Right ventricle myocardium superior (tissue), 1 donor: Measurements from ENCODE around the gene CDK5RAP3. TPM values are rescaled to one million over a fixed set of nuclear protein-coding genes. Genes with fewer than 3 reads are reported as not detected.
"Not testable (repeated sequence)": the region's sequence is repeated elsewhere in the genome, so short reads cannot be mapped to it uniquely, and the experiment has no call there.

Experiments
- ATAC-seq: fragments of 200-7000 bp; cut with Tn5 transposase; one replicate; pipeline ENCODE4 v1.9.1; 2020; ENCODE audit warnings: mild to moderate bottlenecking; ENCODE audit not compliant: poor library complexity
- DNase-seq: peaks from one replicate; pipeline ENCODE4 v3.0.0-alpha.2; 2020
- intact Hi-C: fragments of 100-400 bp; cut with DNase I; formaldehyde crosslinking; loops from one replicate; pipeline ENCODE4 v1.11.2; 2022
- long read RNA-seq: library from polyadenylated mRNA; unstranded; transcript quantifications from one replicate; pipeline ENCODE4 v2.0.0, GENCODE V29; 2021
- total RNA-seq: library from RNA; stranded (reverse); fragmentation: NEBNext Ultra II Directional; extraction: Animal tissue kit (Norgen Biotek cat#: 25700); gene quantifications from one replicate; pipeline ENCODE4 v1.2.1, GENCODE V29; 2021
- donor health status: DM: no; HTN: yes; CAD: no; lungs with severe emphysema.

CDK5RAP3 gene
- 50.3 TPM for total RNA-seq
- long read RNA-seq, transcript CDK5RAP3-201 (14 exons, 1,866 nt), result major isoform, 53 of 77 reads
- long read RNA-seq, partial matches to known transcripts, result 16 of 77 reads
- long read RNA-seq, other reads (novel, unspliced or antisense), result 4 of 77 reads

GRCh38 chr17:47970725-47971499 lies at the start of gene CDK5RAP3:
Gene CDK5RAP3 (plus strand): TSS chr17:47971113. CDS start chr17:47971147, 34 bp downstream.
- peak; percentile 99 for ATAC-seq

DNA sequence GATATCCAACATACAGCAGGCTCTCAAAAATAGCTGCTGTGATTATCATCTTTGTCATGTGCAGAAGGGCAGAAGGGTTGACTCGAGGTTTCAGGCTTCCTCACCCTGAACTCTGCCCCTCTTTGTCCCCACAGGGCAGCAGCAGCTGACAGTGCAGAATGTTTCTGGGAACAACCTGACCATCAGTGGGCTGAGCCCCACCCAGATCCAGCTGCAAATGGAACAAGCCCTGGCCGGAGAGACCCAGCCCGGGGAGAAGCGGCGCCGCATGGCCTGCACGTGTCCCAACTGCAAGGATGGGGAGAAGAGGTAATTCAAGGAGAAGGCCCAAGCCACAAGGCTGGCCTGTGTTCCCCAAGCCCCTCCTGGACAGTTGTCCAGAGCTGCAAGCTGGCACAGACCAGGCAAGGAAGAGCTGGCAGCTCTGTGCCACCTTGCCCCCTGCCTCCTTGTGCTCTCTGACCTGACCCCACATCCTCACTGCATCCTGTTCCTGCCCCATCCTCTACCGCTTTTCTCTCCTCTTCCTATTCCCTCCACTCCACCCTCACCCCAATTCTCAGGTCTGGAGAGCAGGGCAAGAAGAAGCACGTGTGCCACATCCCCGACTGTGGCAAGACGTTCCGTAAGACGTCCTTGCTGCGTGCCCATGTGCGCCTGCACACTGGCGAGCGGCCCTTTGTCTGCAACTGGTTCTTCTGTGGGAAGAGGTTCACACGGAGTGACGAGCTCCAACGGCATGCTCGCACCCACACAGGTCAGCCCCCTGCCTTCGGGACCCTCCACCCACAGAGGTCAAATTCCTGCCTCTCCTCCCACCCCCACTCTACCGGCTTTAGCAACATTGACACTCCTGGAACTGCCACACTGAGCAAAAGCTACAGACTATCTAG lies 45.9 kb upstream of the CDK5RAP3 start:
- ATAC-seq (no peak), DNase-seq (no peak)
- intact Hi-C loops, result no loop called here

More at GRCh38 chr17:47970725-47971499, at the start of gene CDK5RAP3:
- peak; percentile 100 for DNase-seq
- intact Hi-C loops, result loop anchor here (5.0 kb wide), 1 partner anchor 129 kb away; the partner anchor contains the start of gene SCRN2

DNA sequence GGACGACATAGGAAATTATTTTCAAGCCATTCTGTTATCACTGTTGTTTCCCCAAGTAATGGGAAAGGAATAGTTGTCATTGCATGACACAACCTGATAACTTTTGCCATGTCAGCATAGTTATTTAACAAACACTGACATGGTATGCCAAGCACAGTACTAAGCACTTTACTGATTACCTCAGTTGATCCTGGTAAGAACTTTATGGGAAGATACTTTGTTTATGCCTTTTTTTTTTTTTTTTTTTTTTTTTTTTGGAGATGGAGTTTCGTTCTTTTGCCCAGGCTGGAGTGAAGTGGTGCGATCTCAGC lies 45.3 kb upstream of the CDK5RAP3 start:
- no peak for ATAC-seq
- intact Hi-C loops, result no loop called here
- DNase-seq, result no peak

GRCh38 chr17:47927821-47928400 lies 43.0 kb upstream of the CDK5RAP3 start:
- DNase-seq (no peak), ATAC-seq (no peak)
- intact Hi-C loops, result no loop called here

GRCh38 chr17:47928415-47928814 lies 42.5 kb upstream of the CDK5RAP3 start:
- intact Hi-C loops, result no loop called here
- DNase-seq (no peak), ATAC-seq (no peak)

DNA sequence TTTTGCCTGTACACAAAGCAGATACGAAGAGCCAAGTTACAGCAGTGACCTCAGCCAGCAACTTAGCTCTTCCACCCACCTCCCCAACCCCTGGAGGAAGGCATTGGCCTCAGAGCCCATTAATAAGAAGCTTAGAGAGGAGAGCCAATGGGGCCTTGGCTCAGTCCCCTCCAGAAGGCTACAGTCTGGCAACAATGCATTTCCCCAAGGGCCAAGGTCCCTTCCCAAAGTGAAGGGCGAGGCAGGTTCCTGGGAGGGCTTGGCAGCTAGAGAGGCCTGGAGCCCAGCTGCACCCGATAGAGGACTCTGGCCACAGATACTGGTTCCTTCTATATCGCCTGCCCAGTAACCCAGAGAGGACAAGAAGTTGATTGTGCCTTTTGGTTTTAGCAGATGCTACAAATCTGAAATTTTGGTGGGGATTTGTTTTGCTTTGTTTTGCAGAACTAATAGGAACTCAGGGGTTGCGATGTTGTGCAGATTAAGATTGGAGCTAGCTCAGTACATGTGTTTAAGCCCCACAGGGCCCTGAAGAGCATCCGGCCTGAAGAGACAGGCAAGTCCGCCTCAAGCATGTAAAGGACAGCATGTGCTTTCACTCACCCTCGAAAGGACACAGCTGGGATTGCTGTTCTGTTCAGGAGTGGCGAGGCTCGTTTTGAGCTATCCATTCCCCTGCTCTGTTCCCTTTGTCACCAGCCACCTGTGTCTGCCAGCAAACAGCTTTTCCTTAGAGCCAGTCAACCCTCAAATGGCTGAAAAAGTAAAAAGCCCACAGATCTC lies 41.5 kb upstream of the CDK5RAP3 start:
- ATAC-seq (peak; percentile 80), DNase-seq (peak; percentile 55)
- intact Hi-C loops, result no loop called here

- intact Hi-C loops, result no loop called here
- ATAC-seq (no peak), DNase-seq (no peak)
Measured at GRCh38 chr17:47931848-47932247, 39.1 kb upstream of the CDK5RAP3 start.

- ATAC-seq (no peak), DNase-seq (no peak)
- intact Hi-C loops, result no loop called here
Measured at GRCh38 chr17:47934856-47935255, 36.1 kb upstream of the CDK5RAP3 start.

- ATAC-seq, intact Hi-C loops, DNase-seq: not testable (repeated sequence)
Measured at GRCh38 chr17:47935468-47935867, 35.4 kb upstream of the CDK5RAP3 start.

DNA sequence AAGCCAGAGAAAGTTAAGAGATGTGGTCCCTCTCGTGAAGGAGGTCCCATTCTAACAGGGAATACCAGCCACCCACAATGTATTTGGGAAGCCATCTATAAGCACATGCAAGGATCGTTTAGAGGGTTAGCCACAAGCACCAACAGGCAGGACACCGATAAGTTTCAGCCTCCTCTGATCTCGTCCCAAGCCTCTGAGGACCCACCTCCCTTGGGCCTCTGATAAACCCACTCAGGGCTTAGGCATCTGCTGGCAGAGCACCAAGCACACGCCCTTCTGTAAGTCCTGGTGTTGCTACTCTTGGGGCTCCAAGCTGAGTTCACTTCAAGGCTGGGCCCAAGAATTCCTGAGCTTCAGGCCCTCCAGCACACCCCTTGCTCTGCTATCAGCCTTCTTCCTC lies 35.0 kb upstream of the CDK5RAP3 start:
- intact Hi-C loops, result no loop called here
- no peak for DNase-seq
- ATAC-seq, result no peak

- no peak for DNase-seq
- intact Hi-C loops, result no loop called here
- ATAC-seq, result no peak
Measured at GRCh38 chr17:47937941-47938340, 33.0 kb upstream of the CDK5RAP3 start.

GRCh38 chr17:47941246-47942095 lies 29.4 kb upstream of the CDK5RAP3 start, which contains the start of gene PNPO:
Gene PNPO (plus strand): TSS chr17:47941571. CDS start chr17:47941676, 105 bp downstream.
- DNase-seq, result peak; percentile 94
- intact Hi-C loops, result no loop called here
- ATAC-seq, result peak; percentile 98

- ATAC-seq, result no peak
- DNase-seq, result no peak
- intact Hi-C loops, result no loop called here
Measured at GRCh38 chr17:47942096-47942510, 28.8 kb upstream of the CDK5RAP3 start.

DNA sequence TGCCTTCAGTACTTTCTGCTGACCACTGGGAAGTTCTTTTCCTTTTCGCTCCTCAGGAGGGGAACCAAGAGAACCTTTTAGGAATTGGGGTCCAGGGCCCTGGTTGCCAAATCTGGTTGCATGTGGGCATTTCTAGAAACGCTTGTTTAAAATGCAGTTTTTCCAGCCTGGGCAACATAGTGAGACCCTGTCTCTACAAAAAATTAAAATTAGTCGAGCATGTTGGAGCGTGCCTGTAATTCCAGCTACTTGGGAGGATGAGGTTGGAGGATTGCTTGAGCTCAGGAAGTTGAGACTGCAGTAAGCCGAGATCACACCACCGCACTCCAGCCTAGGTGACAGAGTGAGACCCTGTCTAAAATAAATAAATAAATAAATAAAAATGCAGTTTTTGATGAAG lies 28.3 kb upstream of the CDK5RAP3 start:
- intact Hi-C loops, result no loop called here
- DNase-seq (no peak), ATAC-seq (no peak)

DNA sequence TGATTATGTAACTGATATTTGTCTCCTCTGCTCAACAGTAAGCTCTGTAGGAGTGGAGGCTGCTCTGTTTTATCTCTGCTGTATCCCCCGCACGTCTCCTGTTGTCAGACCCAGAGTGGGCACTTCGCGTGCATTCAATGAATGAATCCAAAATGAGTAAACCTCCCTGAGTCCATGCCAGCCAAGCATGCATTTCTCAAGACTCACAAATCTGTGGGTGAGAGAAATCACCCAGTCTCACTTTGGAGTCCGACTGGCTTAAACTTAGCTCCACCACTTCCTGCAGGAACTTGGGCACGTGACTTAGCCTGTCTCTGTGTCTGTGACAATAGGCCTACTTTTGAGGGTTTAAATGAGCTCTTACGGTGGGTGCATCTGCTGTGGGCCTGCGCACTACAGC lies 25.8 kb upstream of the CDK5RAP3 start:
- intact Hi-C loops, result loop anchor here (5.0 kb wide), 2 partner anchors 48 to 103 kb away; partner anchors contain the start of genes SCRN2 and SP2

DNA sequence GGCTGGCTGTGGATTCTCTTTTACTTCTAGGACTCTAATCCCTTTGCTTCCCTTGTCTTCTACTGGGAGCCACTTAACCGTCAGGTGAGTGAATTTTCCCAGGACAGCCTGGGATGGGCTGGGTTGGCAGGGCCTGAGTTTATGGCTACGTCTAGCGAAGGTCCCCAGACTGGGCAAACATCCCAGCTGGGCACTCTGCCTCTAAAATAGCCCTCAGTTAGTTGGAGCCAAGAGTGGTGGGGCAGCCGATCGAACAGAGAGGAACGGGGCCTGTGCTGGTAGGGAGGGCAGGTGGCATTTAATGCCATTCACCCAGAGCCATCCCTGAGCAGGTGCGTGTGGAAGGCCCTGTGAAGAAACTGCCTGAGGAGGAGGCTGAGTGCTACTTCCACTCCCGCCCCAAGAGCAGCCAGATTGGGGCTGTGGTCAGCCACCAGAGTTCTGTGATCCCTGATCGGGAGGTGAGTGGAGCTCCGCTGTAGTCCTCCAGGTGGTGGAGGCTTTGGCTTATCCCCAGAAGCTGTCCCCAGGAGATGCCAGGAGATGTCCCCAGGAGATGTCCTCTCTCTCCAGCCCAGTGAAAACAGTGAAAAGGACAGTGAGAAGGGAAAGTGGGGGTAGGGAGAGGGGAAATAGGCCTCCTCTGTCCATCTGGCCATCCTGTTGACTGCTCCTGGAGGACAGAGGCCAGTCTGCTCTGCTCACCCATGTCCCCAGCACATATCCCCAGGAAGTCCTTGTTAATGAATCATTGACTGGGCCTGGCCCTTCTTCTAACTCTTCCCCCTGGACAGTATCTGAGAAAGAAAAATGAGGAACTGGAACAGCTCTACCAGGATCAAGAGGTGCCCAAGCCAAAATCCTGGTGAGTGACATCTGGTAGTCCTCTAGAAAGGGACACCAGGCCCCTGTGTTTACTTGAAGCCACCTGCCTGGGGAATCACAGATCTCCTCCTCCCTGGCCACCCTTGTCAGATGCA lies 25.1 kb upstream of the CDK5RAP3 start:
- DNase-seq (no peak), ATAC-seq (no peak)
- intact Hi-C loops, result loop anchor here (5.0 kb wide), 2 partner anchors 49 to 104 kb away; partner anchors contain the start of genes SCRN2 and SP2

More for the DNA sequence above, 25.8 kb upstream of the CDK5RAP3 start:
- DNase-seq (no peak), ATAC-seq (no peak)
